ENCODE measurements around the gene NUPR2.
"Not testable (repeated sequence)": the region's sequence is repeated elsewhere in the genome, so short reads cannot be mapped to it uniquely, and the experiment has no call there.

The NUPR2 gene

DNA sequence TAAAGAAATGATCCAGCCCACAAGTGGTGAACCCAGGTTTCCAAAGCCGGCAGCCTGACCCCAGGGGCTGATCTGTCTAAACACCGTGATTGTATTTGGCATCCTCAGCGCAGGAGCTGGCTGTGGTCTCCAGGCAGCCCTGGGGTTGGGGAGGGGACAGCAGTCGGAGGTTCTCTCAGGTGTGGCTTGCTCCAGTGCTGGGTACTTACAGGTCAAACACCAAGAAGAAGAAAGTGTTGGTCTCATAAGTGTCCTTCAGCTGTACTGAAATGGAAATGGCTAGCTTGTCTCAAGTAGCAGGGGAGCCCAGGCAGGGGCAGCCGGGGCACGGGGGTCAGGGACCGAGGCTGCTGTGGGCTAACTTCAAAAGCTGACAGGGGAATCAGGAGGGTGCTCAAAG lies 29.5 kb downstream of the NUPR2 start:
- POLR2A ChIA-PET, result no interaction called here
- Histone ChIP-seq H3K36me3 (ENCODE audit: control insufficient read depth in 4 of 4, insufficient read depth in 4 of 4, low read length in 3 of 4) (peaks cover 0 to 17% (median 12%) of the 10 kb centered on the region in 4 experiments), H3K4me3 (ENCODE audit: control insufficient read depth in 1 of 7, extremely low read depth in 1 of 7, insufficient read depth in 4 of 7, low read depth in 2 of 7, low read length in 6 of 7) (no peak overlapping the region), H3K27ac (ENCODE audit: insufficient read depth in 1 of 2, low read depth in 1 of 2, low read length in 2 of 2, poor library complexity in 1 of 2, severe bottlenecking in 2 of 2) (no peak overlapping the region), H3K4me1 (ENCODE audit: control extremely low read depth in 1 of 4, control insufficient read depth in 4 of 4, insufficient read depth in 4 of 4, low read length in 3 of 4) (no peaks in the 10 kb centered on the region), H3K9me3 (ENCODE audit: control extremely low read depth in 1 of 5, control insufficient read depth in 4 of 5, insufficient read depth in 2 of 5, low read depth in 1 of 5, low read length in 4 of 5) (no peaks in the 10 kb centered on the region), H3K27me3 (replicated peaks in 2 of 5; ENCODE audit: control insufficient read depth in 4 of 5, insufficient read depth in 5 of 5, low read length in 4 of 5) (no peaks in the 10 kb centered on the region)
- DNase-seq, result no peak
- 94% methylated on average over 7 of the region's 7 CpGs for WGBS (ENCODE audit: insufficient coverage)
- CTCF ChIA-PET, result interaction anchor here (1.0 kb wide), 1 partner anchor 9 kb away, joined by 3 read pairs; no protein-coding TSS in a partner anchor

DNA sequence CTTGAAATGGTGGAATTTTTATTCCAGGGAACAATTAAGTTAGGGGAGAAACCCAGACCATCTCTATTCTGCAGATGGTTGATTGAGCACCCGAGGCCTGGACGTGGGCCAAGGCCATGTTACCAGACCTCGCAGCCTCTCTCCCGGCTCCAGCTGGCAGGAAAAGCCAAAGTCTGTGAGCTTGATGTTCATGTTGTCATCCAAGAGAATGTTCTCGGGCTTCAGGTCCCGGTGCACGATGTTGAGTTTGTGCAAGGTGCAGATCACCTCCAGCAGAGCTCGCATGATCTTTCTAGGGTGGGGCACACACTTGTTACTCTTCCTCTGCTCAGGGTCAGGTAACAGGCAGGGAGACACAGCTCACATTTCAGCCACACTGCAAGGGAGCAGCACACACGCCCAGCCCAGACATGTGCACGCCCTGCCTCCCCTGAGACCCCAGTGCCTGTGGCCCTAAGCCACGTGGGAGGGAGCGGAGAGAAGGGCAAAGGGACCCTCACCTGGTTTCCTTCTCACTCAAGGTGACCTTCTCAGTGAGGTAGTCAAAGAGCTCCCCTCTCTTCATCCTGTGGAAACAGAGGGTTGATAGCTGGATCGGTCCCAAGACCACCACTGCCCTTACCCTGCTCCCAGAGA lies 32.9 kb downstream of the NUPR2 start:
- POLR2A ChIA-PET, result no interaction called here

DNA sequence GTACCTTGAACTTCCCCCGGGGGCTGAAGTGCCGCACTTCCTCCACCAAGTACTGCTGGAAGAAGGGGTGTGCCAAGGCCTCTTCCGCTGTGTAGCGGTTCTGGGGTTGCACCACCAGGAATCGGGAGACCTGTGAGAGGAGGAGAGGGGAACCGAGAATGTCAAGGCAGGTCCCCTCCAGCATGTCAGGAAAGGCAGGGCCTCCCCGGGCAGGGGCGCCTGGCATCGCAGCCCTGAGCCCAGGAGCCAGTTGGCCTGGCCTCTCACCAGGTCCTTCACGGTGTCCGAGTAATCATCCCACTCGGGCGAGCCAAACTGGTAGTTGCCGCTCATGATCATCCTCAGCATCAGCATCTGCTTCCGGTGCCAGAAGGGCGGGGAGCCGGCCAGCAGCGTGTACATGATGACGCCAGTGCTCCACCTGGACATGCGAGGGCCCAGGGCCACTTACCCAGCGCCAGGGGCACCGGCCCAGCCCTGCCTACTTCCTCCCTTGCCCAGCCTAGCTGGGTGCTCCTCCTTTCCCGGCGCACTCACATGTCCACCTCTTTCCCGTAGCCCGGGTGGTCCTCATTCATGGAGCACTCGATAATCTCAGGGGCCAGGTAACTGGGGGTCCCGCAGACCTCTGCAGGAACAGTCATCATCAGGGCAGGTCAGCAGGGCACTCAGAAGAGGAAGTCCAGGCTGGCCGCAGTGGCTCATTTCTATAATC lies 34.4 kb downstream of the NUPR2 start:
- Histone ChIP-seq H3K27me3 (replicated peaks in 2 of 5; ENCODE audit: control insufficient read depth in 4 of 5, insufficient read depth in 5 of 5, low read length in 4 of 5) (no peaks in the 10 kb centered on the region), H3K4me3 (ENCODE audit: control insufficient read depth in 1 of 7, extremely low read depth in 1 of 7, insufficient read depth in 4 of 7, low read depth in 2 of 7, low read length in 6 of 7) (no peak overlapping the region), H3K4me1 (ENCODE audit: control extremely low read depth in 1 of 4, control insufficient read depth in 4 of 4, insufficient read depth in 4 of 4, low read length in 3 of 4) (peaks cover 0 to 10% (median 4%) of the 10 kb centered on the region in 4 experiments), H3K36me3 (ENCODE audit: control insufficient read depth in 4 of 4, insufficient read depth in 4 of 4, low read length in 3 of 4) (peaks cover 3 to 41% (median 27%) of the 10 kb centered on the region in 4 experiments), H3K27ac (ENCODE audit: insufficient read depth in 1 of 2, low read depth in 1 of 2, low read length in 2 of 2, poor library complexity in 1 of 2, severe bottlenecking in 2 of 2) (no peak overlapping the region), H3K9me3 (ENCODE audit: control extremely low read depth in 1 of 5, control insufficient read depth in 4 of 5, insufficient read depth in 2 of 5, low read depth in 1 of 5, low read length in 4 of 5) (no peaks in the 10 kb centered on the region)
- ChIA-PET POLR2A (no interaction called here), CTCF (no interaction called here)
- DNase-seq, result no peak
- WGBS (ENCODE audit: insufficient coverage), result 97% methylated on average over 25 of the region's 29 CpGs

More for the DNA sequence above, 32.9 kb downstream of the NUPR2 start:
- Histone ChIP-seq H3K4me3 (ENCODE audit: control insufficient read depth in 1 of 7, extremely low read depth in 1 of 7, insufficient read depth in 4 of 7, low read depth in 2 of 7, low read length in 6 of 7) (no peak overlapping the region), H3K36me3 (ENCODE audit: control insufficient read depth in 4 of 4, insufficient read depth in 4 of 4, low read length in 3 of 4) (peaks cover 0 to 33% (median 26%) of the 10 kb centered on the region in 4 experiments), H3K27me3 (replicated peaks in 2 of 5; ENCODE audit: control insufficient read depth in 4 of 5, insufficient read depth in 5 of 5, low read length in 4 of 5) (no peaks in the 10 kb centered on the region), H3K4me1 (ENCODE audit: control extremely low read depth in 1 of 4, control insufficient read depth in 4 of 4, insufficient read depth in 4 of 4, low read length in 3 of 4) (peaks cover 0 to 10% (median 4%) of the 10 kb centered on the region in 4 experiments), H3K27ac (ENCODE audit: insufficient read depth in 1 of 2, low read depth in 1 of 2, low read length in 2 of 2, poor library complexity in 1 of 2, severe bottlenecking in 2 of 2) (no peak overlapping the region), H3K9me3 (ENCODE audit: control extremely low read depth in 1 of 5, control insufficient read depth in 4 of 5, insufficient read depth in 2 of 5, low read depth in 1 of 5, low read length in 4 of 5) (no peaks in the 10 kb centered on the region)
- 93% methylated on average over 12 of the region's 13 CpGs for WGBS (ENCODE audit: insufficient coverage)
- CTCF ChIA-PET, result interaction anchor here (0.6 to 1.1 kb wide), 2 partner anchors 9 to 15 kb away, joined by 3 to 6 read pairs; no protein-coding TSS in a partner anchor
- DNase-seq, result no peak

DNA sequence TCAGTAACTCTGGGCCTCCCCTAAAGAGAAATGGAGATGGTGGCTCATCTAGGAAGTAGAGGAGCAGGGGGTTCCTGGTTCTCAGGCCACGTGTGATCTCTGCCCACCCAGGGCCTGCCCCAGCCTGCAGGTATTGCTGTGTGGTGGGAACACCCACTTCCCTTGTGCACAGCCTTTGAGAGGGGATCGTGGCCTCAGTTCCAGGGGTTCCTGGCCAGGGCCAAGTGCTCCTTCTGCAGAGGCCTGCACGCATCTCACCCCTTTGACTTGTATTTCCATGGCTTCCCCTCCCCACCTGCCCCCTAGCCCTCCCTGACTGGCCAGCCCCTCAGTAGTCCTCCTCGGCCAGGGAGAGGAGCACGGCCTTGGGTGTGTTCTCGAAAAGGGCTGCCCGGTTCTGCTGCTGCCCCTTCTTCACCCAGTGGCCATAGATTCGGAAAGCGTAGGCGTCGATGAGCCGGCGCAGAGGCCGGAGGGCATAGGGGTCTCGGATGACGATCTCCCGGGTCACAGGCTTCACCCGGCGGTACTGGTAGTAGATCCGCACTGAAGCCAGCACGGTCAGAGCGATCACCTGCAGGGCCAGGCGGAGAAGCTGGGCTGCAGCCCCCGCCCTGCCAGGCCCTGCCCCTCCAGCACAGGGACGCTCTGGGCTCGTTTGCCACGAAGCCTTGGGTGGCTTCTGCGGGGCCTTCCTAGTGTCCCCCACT lies 35.3 kb downstream of the NUPR2 start:
- H3K27me3 ChIP-seq (replicated peaks in 2 of 5; ENCODE audit: control insufficient read depth in 4 of 5, insufficient read depth in 5 of 5, low read length in 4 of 5); DNase-seq; POLR2A ChIA-PET; CTCF ChIA-PET; H3K4me1 ChIP-seq (ENCODE audit: control extremely low read depth in 1 of 4, control insufficient read depth in 4 of 4, insufficient read depth in 4 of 4, low read length in 3 of 4); H3K4me3 ChIP-seq (ENCODE audit: control insufficient read depth in 1 of 7, extremely low read depth in 1 of 7, insufficient read depth in 4 of 7, low read depth in 2 of 7, low read length in 6 of 7); H3K9me3 ChIP-seq (ENCODE audit: control extremely low read depth in 1 of 5, control insufficient read depth in 4 of 5, insufficient read depth in 2 of 5, low read depth in 1 of 5, low read length in 4 of 5); H3K27ac ChIP-seq (ENCODE audit: insufficient read depth in 1 of 2, low read depth in 1 of 2, low read length in 2 of 2, poor library complexity in 1 of 2, severe bottlenecking in 2 of 2): not testable (repeated sequence)
- 93% methylated on average over 28 of the region's 28 CpGs for WGBS (ENCODE audit: insufficient coverage)
- peaks cover 7 to 43% (median 31%) of the 10 kb centered on the region in 4 experiments for H3K36me3 ChIP-seq (ENCODE audit: control insufficient read depth in 4 of 4, insufficient read depth in 4 of 4, low read length in 3 of 4)

DNA sequence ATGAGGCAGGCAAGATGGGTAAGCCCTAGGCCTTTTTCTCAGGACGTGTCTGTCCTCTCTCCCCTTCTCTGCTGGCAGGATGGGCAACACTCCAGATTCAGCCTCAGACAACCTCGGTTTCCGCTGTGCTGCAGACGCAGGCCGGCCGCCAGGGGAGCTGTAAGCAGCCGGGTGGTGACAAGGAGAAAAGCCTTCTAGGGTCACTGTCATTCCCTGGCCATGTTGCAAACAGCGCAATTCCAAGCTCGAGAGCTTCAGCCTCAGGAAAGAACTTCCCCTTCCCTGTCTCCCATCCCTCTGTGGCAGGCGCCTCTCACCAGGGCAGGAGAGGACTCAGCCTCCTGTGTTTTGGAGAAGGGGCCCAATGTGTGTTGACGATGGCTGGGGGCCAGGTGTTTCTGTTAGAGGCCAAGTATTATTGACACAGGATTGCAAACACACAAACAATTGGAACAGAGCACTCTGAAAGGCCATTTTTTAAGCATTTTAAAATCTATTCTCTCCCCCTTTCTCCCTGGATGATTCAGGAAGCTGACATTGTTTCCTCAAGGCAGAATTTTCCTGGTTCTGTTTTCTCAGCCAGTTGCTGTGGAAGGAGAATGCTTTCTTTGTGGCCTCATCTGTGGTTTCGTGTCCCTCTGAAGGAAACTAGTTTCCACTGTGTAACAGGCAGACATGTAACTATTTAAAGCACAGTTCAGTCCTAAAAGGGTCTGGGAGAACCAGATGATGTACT lies 36.6 kb downstream of the NUPR2 start:
- peaks cover 8 to 45% (median 29%) of the 10 kb centered on the region in 4 experiments for H3K36me3 ChIP-seq (ENCODE audit: control insufficient read depth in 4 of 4, insufficient read depth in 4 of 4, low read length in 3 of 4)
- no peaks in the 10 kb centered on the region for H3K27me3 ChIP-seq (replicated peaks in 2 of 5; ENCODE audit: control insufficient read depth in 4 of 5, insufficient read depth in 5 of 5, low read length in 4 of 5)
- peaks cover 0 to 10% (median 4%) of the 10 kb centered on the region in 4 experiments for H3K4me1 ChIP-seq (ENCODE audit: control extremely low read depth in 1 of 4, control insufficient read depth in 4 of 4, insufficient read depth in 4 of 4, low read length in 3 of 4)
- WGBS (ENCODE audit: insufficient coverage), result 54% methylated on average over 5 of the region's 12 CpGs
- peak in 1 of 3 donors; percentile 31 for DNase-seq
- POLR2A ChIA-PET, result no interaction called here
- CTCF ChIA-PET, result no interaction called here
- peak overlapping the region in 1 of 2 experiments; percentile 56 for H3K27ac ChIP-seq (ENCODE audit: insufficient read depth in 1 of 2, low read depth in 1 of 2, low read length in 2 of 2, poor library complexity in 1 of 2, severe bottlenecking in 2 of 2)
- no peaks in the 10 kb centered on the region for H3K9me3 ChIP-seq (ENCODE audit: control extremely low read depth in 1 of 5, control insufficient read depth in 4 of 5, insufficient read depth in 2 of 5, low read depth in 1 of 5, low read length in 4 of 5)
- no peak overlapping the region for H3K4me3 ChIP-seq (ENCODE audit: control insufficient read depth in 1 of 7, extremely low read depth in 1 of 7, insufficient read depth in 4 of 7, low read depth in 2 of 7, low read length in 6 of 7)

DNA sequence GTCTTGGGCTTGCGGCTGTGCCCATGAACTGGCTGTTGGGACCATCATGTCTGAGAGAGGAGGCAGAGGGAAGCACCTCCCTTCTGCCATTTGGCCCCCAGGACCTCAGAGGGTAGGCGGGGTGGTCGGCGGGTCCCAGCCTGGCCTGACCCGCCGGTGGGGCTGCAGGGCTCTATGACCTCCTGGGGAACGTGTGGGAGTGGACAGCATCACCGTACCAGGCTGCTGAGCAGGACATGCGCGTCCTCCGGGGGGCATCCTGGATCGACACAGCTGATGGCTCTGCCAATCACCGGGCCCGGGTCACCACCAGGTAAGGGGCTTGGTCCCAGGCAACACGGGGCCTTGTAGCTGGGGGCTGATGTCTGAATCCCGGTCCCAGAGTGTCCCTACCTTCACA lies 38.0 kb downstream of the NUPR2 start:
- Histone ChIP-seq H3K4me3 (ENCODE audit: control insufficient read depth in 1 of 7, extremely low read depth in 1 of 7, insufficient read depth in 4 of 7, low read depth in 2 of 7, low read length in 6 of 7) (no peak overlapping the region), H3K27me3 (replicated peaks in 2 of 5; ENCODE audit: control insufficient read depth in 4 of 5, insufficient read depth in 5 of 5, low read length in 4 of 5) (no peaks in the 10 kb centered on the region), H3K4me1 (ENCODE audit: control extremely low read depth in 1 of 4, control insufficient read depth in 4 of 4, insufficient read depth in 4 of 4, low read length in 3 of 4) (peaks cover 0 to 10% (median 4%) of the 10 kb centered on the region in 4 experiments), H3K36me3 (ENCODE audit: control insufficient read depth in 4 of 4, insufficient read depth in 4 of 4, low read length in 3 of 4) (peaks cover 9 to 43% (median 29%) of the 10 kb centered on the region in 4 experiments), H3K9me3 (ENCODE audit: control extremely low read depth in 1 of 5, control insufficient read depth in 4 of 5, insufficient read depth in 2 of 5, low read depth in 1 of 5, low read length in 4 of 5) (no peaks in the 10 kb centered on the region), H3K27ac (ENCODE audit: insufficient read depth in 1 of 2, low read depth in 1 of 2, low read length in 2 of 2, poor library complexity in 1 of 2, severe bottlenecking in 2 of 2) (no peak overlapping the region)
- no peak for DNase-seq
- ChIA-PET POLR2A (no interaction called here), CTCF (interaction anchor here (0.8 to 1.9 kb wide), 4 partner anchors 9 to 436 kb away, joined by 3 to 6 read pairs (median 4); no protein-coding TSS in a partner anchor)
- WGBS (ENCODE audit: insufficient coverage), result 95% methylated on average over 15 of the region's 16 CpGs

Measured in common myeloid progenitor, CD34-positive (primary cell).